GM18858 (cell line): ENCODE data around the gene CROCC.
"Not testable (repeated sequence)": the region's sequence is repeated elsewhere in the genome, so short reads cannot be mapped to it uniquely, and the experiment has no call there.

Source experiments
- ATAC-seq: cut with Tn5 transposase; IDR thresholded peaks from one replicate; pipeline ENCODE4 v1.9.1; 2021; ENCODE audit not compliant: unreplicated experiment

CROCC gene, protein sequence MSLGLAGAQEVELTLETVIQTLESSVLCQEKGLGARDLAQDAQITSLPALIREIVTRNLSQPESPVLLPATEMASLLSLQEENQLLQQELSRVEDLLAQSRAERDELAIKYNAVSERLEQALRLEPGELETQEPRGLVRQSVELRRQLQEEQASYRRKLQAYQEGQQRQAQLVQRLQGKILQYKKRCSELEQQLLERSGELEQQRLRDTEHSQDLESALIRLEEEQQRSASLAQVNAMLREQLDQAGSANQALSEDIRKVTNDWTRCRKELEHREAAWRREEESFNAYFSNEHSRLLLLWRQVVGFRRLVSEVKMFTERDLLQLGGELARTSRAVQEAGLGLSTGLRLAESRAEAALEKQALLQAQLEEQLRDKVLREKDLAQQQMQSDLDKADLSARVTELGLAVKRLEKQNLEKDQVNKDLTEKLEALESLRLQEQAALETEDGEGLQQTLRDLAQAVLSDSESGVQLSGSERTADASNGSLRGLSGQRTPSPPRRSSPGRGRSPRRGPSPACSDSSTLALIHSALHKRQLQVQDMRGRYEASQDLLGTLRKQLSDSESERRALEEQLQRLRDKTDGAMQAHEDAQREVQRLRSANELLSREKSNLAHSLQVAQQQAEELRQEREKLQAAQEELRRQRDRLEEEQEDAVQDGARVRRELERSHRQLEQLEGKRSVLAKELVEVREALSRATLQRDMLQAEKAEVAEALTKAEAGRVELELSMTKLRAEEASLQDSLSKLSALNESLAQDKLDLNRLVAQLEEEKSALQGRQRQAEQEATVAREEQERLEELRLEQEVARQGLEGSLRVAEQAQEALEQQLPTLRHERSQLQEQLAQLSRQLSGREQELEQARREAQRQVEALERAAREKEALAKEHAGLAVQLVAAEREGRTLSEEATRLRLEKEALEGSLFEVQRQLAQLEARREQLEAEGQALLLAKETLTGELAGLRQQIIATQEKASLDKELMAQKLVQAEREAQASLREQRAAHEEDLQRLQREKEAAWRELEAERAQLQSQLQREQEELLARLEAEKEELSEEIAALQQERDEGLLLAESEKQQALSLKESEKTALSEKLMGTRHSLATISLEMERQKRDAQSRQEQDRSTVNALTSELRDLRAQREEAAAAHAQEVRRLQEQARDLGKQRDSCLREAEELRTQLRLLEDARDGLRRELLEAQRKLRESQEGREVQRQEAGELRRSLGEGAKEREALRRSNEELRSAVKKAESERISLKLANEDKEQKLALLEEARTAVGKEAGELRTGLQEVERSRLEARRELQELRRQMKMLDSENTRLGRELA (N-terminal part only)

DNA sequence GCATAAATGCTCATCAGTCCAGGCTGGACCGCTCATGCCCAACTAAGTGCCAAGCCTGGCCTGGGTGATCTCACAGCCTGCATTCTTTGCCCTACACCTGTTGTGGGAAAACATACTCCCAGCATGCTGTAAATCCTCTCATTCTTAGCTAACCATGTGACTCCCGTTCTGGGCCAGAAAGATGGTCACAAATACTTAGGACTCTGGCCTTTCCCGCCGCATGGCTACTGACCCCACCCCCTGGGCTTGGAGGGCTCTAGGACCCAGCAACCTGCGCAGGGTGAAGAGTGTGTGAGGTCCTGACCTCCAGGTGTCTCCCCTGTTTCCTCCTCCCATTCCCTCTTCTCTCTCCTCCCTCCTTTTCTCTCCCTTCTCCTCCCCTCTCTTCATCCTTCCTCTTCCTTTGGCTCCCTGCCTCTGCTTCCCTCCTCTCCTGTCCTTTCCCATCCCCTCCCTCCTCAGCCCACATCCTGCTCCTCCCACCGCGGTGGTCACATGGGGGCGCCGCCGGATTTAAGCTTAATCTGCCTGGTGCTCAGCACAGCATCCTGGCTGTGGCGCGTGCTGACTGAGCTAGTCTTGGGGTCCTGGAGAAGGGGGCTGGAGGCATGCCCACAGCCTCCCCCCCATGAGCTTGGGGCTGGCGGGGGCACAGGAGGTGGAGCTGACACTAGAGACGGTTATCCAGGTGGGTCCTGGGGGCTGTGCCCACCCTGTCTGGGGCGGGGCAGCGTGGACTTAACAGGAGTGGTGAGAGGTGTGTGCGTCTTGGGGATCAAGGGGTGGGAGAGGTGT lies at the start of gene CROCC:
CROCC (plus strand) TSS at position 541 of the 795 bp plus-strand sequence; CDS start at position 629, 88 bp downstream.
- no peak for ATAC-seq

DNA sequence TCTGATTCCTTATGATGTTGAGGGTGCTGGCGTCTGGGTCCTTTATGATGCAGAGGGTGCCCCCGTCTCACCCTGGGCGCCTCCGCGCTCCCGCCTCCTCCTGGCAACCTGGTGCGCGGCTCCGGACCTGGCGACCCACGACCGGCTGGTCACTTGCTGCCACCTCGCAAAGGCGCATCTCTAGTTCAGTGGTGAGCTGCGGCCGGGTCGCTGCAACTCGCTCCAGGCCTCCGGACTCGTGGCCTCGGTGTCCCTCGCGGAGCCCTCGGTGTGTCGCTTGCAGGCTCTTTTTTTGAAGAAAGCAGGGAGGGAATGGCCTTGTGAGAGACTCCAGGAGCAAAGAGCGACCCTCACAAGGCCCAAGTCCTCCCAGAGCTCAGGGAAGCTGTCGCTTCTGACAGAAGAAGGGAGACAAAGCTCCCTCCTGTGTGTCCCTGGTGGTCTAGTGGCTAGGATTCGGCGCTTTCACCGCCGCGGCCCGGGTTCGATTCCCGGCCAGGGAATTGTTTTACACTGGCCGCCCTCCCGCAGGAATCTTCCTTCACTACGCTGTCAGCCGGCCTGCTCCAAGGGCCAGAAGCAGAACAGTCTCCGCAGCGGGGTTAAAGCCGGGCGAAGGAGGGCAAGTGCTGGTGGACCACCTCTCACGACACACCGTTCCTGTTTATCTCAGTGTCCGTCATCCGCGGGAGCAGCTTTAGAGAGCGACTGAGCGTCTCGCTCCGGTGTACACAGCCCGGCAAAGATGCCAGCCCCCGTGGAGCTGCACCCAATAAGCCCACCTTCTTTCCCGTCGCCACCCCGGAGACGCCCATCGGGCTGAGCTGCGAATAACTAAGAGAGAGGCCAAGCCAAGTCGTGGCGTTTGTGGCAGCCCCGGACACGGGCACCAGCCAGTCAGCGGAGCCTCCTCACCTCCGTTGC lies 49.3 kb upstream of the CROCC start:
- not testable (repeated sequence) for ATAC-seq

DNA sequence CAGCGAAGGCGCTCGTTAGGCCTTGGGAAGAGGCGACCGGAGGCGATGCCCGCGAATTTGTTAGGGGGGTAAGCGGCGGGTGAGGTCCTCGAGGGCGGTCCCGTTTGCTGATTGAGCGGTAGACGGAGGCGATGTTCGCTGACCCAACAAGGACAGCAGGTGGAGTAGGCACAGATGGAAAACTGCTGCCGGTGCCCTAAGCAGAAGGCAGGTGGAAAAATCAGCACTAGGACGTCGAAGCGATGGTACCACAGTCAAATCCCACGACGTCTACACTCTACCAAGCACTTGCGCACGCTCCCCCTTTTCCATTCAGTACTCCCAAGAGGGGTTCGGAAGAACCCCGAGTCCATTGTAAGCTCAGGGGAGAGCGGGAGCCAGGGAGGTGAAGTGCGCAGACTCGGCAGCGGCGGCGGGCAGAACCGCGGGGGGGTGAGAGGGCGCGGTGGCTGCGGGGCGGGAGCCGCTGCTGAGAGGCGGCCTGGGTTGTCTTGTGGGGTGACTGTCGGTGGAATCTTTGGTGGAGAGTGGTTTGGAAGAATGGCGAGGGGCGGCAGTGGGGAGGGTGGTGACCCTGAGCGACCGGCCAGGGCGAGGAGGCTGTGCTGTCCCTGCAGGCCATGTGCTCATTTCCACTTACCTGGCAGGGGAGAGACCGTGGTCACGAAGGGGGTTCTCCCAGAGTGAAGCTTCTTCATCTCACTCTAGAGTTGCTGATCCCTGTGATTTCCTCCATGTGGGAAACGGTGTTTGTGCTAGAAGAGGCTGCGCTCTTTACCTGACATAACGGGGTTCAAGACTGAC lies 48.5 kb upstream of the CROCC start:
- not testable (repeated sequence) for ATAC-seq

DNA sequence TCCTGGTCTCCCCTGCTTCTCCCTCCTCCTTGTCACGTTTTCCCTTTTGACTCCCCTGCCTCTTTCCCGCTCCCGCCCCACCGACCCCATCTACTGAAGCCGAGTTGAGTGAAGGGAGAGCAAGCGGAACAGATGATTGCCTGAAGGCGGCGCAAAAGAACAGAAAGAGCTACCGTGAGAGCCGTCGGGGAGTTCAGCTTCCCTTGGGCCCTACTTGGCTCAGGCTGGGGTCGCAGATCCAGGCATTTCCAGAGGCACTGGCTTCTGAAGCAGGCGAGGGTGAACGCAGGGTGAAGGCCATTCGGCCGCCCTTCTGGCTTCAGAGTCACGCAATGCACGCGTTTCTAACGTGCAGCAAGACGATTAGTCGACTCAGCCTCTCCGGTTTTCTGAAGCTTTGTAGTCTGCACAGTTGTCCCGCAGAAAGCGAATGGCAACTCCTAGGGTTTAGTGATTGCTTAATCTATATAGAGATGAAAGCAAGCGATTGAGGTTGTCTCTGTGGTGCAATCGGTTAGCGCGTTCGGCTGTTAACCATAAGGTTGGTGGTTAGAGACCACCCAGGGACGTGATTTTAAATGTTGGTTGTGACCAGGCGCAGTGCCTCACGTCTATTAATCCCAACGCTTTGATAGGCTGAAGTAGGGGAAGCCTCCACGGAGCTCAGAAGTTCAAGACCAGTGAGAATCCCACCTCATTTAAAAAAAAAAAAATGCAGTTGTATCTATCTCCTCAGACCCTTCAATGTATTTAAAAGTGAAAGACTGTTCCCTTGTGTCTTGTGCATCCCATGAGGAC lies 46.6 kb upstream of the CROCC start:
- not testable (repeated sequence) for ATAC-seq

DNA sequence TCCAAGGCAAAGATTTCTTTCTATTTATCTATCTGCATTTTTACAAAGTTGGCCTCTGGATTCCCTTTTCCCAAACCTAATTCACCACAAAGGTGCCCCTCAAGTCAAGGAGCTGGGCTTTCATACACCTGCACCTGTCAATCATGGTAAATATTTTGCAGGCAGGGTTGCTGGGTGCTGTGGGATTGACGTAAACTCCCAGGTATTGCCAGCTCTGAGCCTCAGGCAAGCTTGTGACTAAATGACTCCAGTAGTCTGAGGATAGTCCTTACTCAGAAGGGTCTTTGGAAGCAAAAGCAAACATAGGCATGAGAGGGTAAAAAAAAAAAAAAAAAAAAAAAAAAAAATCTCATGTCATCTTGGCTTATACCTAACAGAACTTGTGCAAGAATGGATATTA lies 40.0 kb upstream of the CROCC start:
- not testable (repeated sequence) for ATAC-seq

DNA sequence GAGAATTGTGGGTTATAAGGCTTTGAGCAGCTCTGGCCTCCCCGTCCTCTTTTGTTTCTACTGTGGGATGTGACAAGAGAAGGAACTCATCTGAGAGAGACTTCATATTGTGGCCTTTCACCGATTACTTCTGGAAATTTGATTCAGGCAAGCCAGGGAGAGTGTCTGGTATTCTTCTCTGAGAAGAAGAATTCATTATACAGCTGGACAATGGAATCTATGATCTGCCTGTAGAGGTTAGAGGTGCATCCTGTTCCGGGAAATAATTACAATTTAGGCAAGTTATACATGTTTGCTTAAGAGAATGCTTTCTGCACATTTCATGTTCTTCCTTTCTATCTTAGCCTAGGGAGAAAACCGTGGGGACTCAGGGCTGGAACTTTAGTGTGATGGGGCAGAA lies 38.7 kb upstream of the CROCC start:
- no peak for ATAC-seq

DNA sequence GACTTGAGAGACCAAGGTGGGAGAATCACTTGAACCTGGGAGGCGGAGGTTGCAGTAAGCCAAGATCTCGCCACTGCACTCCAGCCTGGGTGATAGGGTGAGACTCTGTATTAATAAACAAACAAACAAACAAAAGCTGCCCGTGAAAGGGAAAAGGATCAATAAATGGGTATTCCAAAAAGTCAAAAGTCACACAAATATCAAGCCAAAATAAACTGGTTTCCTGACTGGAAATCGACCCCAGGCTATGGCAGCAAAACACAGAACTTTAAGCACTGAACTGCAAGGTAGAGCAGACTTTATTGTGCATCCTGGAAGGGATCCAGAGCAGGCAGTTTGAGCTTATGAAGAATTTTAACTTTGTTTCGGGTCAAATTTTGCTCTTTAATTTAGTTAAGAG lies 37.2 kb upstream of the CROCC start:
- ATAC-seq: not testable (repeated sequence)

DNA sequence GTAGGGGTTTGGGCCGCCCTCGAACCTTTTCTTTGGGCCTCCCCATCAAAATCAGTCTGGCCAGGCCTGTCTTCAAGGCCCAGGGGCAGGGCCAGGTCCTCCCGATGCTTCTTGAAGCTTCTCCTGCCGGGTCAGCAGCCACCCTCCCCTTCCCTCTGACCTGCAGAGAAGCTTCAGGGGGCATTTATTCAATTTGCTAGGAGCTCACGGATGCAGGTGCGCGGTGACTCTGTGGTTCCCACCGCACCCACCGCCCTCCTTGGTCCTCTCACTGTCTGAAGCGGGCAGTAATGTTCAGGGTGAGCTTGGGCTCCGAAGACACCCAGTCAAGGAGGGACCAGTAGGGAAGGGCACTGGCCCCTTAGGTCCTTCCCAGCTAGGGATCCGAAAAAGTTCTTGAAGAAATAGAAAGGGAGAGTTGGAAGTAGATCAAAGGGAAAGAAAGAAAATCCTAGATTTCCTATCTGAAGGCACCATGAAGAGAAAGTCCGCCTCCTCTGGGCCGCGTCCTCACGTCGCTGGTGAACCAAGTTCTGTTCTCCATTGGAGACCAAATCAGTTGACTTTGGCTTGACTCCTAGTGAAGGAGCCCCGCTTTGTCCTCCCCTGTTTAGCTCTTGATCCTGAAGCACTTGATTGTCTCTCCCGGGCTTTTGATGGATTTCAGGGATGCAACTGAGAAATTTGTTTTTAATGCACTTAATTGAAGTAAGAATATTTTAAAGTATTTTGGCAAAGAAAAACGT lies 34.7 kb upstream of the CROCC start:
- ATAC-seq: no peak

DNA sequence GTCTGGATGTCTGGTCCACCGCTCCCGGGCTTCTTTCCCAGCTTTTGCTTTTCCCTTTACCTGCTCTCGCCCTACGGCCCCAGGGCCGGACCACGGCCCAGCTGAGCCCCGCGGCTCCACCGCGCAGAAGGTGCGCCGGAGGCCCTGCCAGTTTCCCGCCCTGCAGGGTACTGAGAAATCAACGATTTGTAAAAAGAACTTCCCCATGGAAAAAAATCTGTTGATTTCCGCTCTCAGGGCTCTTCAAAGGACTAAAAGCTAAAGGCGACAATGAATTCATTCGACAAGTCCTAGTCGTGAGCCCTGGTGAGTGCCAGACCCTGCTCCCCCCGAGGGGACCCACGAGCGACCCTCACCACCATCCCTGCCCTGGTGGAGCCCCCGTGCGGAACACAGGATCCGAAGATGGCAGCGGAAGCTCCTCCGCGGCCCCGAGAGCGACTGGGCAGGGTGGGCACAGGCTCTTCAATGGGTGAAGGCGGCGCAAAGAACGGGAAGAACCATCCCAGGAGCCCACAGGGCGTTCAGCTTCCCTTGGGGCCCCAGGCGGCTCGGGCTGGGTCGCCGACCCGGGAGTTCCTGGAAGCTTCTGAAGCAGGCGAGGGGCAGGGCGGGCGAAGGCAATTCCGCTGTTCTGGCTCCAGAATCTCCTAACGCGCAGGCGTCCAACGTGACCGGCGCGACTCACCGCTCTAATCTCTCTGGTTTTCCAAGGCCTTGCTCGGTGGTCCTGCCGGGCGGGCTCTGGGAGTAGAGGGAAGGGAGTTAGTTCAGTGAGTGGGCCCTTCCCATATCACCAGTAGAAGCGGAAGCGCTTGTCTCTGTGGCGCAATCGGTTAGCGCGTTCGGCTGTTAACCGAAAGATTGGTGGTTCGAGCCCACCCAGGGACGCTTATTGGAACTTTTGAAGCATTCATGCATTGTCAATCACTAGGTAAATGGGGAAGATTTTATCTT lies 32.6 kb upstream of the CROCC start:
- no peak for ATAC-seq

DNA sequence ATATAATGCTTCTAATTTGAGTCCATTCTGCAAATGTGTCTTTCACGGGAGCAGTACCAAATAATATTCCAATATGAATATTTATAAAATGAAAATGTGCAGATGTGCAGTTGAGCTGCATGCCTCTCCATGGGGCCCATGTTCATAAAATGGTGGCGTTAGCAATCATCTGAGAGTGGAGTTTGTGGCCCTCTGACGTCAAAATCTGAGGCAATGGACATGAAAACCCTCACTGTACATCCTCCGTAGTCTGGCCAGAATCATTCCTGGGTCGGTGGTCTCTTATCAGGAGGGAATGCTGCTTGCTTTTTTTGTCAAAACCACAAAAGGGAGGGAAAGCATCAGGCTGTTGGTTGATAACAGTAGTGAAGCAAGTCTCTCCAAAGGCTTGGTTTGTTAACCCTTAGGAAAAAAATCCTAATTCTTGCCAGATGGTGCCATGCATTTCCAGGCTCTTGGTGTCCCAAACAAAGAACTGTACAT lies 31.2 kb upstream of the CROCC start:
- not testable (repeated sequence) for ATAC-seq

DNA sequence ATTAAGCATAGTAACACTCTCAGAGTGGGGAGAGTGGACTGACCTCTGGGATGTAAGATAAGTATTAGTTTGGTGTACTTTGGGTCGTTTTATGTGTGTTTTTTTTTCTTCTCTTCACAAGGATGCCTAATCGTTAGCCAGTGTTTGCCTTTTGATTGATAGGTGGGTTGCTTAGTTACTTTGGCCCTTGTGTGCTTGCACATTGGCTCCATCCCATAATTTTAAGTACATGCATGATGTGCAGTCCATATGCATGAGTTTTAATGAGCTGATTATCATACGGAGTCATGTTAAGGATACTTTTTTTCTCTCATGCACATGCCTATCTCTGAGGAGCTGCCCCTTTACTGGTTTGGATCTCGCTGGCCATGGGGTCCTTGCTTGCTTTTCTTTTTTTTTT lies 30.7 kb upstream of the CROCC start:
- not testable (repeated sequence) for ATAC-seq

DNA sequence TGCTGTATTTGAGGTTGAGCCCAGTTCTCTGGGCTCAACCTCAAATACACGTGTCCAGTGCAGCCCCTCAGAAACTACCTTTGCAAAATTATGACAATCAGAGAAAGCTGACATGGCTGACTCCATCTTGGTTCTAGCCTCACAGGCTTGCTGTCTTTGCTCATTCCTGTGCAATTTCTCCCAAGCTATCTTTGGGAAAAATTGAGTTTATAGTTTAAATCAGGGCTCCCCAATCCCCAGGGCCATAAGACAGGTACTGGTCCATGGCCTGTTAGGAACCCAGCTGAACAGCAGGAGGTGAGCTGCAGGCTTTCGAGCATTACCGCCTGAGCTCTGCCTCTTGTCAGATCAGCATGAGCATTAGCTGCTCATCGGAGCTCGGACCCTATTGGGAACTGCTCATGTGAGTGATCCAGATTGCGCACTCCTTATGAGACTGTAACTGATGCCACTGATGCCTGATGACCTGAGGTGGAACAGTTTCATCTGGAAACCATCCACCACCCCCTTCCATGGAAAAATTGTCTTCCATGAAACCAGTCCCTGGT lies 28.7 kb upstream of the CROCC start:
- not testable (repeated sequence) for ATAC-seq

DNA sequence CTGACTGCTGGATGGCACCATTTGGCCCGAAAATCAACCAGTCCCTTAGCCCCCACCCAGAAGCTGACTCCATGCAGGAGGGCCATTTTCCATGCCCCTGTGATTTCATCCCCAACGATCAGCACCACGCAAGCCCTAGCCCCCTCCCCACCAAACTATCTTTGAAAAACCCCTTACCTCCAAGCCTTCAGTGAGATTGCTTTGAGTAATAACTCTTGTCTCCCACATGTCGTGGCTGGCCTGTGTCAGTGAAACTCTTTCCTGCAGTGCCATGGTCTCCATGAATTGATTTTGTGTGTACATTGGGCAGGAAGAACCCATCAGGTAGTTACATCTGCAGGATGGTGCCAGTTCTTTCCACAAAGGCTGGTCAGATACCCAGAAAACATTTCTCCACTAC lies 27.9 kb upstream of the CROCC start:
- not testable (repeated sequence) for ATAC-seq

DNA sequence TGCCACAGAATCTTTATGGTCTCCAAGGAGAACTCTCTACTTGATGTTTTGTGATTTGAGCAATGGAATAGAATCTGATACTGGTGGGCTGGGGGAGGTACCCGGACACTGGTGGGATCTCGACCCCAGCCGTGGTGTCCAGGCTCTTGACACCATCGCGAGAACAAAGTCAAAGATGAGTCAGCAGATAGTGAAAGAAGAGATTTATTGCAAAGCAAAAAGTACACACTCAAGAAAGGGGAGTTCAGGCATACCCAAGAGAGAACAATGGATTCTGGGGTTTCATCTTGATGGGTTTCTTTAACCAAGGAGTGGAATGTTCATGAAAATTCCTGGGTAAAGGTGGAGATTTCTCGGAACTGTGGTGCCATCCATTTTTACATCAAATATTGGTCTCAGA lies 27.4 kb upstream of the CROCC start:
- not testable (repeated sequence) for ATAC-seq

DNA sequence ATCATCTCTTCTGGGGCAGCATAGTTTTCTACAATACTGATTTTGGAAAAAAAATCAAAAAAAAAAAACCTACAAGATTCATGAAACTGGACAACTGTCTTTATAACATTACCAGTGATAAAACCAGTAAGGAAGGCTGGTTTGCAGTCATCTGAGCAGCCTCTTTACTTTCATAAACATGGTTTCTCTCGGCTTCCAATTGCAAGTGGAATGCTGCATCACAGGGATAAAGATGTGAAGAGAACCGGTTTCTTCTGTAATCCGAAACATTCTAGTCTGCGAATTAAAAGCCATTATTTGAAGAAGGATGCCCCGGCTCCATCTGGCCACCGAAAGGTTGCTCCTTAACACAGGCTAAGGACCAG lies 26.5 kb upstream of the CROCC start:
- ATAC-seq: not testable (repeated sequence)
